ENCODE results near the gene NRG2. TPM values are rescaled to one million over a fixed set of nuclear protein-coding genes. Genes with fewer than 3 reads are reported as not detected.

Gene NRG2
- total and polyA plus RNA-seq, 2 of the 4 experiments (the other 2 are of a cell fraction): 0.18 TPM; not detected in 1

DNA sequence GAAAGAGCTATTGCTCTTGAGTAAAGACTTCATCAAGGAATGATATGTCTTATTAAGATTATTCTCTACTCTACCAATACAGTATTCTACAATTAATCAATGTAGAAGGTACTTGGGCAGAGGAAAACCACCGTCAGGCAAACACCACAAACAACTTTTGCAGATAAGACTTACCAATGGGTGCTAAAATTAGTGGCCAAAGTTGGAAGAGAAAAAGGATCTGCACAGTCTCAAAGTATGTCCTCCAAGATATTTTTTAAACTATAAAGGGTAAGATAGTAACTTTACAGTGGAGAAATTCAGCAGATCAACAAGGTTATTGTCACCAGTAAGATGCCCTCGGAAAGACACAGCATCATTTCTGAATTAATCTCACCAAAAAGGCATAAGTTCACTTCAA, 38.9 kb downstream of the NRG2 start:
- Histone ChIP-seq H3K23ac (ENCODE audit: low read depth, low read length) (no peak overlapping the region), H3K9me1 (ENCODE audit: insufficient read depth, low read length) (no peaks in the 10 kb centered on the region), H4K8ac (ENCODE audit: low read depth in 2 of 2, low read length in 2 of 2) (no peak overlapping the region), H3K79me1 (ENCODE audit: low read depth in 1 of 2, low read length in 2 of 2) (no peaks in the 10 kb centered on the region), H2AFZ (replicated peaks; ENCODE audit: low read length, poor library complexity) (no peak overlapping the region), H3K14ac (replicated peaks; ENCODE audit: low read depth, low read length) (no peak overlapping the region), H2BK15ac (ENCODE audit: low read depth, low read length) (no peak overlapping the region), H3K4ac (ENCODE audit: low read depth, low read length) (no peak overlapping the region), H3K27me3 (ENCODE audit: control insufficient read depth, insufficient read depth, low read length) (peaks cover 43% of the 10 kb centered on the region), H2BK120ac (ENCODE audit: low read depth, low read length) (no peak overlapping the region), H3K4me3 (ENCODE audit: insufficient read depth, low read depth, low read length) (no peak overlapping the region), H2BK5ac (ENCODE audit: low read depth, low read length, poor library complexity, severe bottlenecking) (no peak overlapping the region), H3K4me1 (ENCODE audit: control insufficient read depth, insufficient read depth, low read length) (no peaks in the 10 kb centered on the region), H3K27ac (ENCODE audit: insufficient read depth, low read length) (no peak overlapping the region), H3K4me2 (ENCODE audit: low read depth, low read length) (no peak overlapping the region), H2BK20ac (ENCODE audit: low read depth, low read length) (no peak overlapping the region), H3K56ac (ENCODE audit: extremely low read depth, insufficient read depth, low read length) (no peak overlapping the region), H4K5ac (ENCODE audit: low read depth, low read length) (no peak overlapping the region), H4K91ac (ENCODE audit: insufficient read depth, low read depth, low read length) (no peak overlapping the region), H3K9ac (ENCODE audit: low read depth, low read length) (no peak overlapping the region), H3K36me3 (ENCODE audit: control insufficient read depth, insufficient read depth, low read length) (no peaks in the 10 kb centered on the region), H4K20me1 (ENCODE audit: insufficient read depth, low read length) (no peaks in the 10 kb centered on the region), H3K9me3 (ENCODE audit: control insufficient read depth, insufficient read depth, low read length) (no peaks in the 10 kb centered on the region), H2AK9ac (replicated peaks; ENCODE audit: low read depth, low read length, poor library complexity) (no peak overlapping the region), H3K18ac (ENCODE audit: low read depth, low read length) (no peak overlapping the region), H2AK5ac (ENCODE audit: low read depth, low read length) (no peak overlapping the region)
- dilution Hi-C loops (cut with HindIII; ENCODE audit: low sequenced_read_pairs, unreplicated experiment) (no loop called here), in situ Hi-C loops (cut with MboI; ENCODE audit: low sequenced_read_pairs) (no loop called here), intact Hi-C loops (cut with micrococcal nuclease) (no loop called here)
- WGBS, 2 experiments (ENCODE audit: extremely low coverage in 2 of 2, insufficient read length in 1 of 2): no CpG with 5 or more reads among the region's 2 CpGs
- CTCF ChIA-PET: no interaction called here
- POLR2A ChIA-PET (ENCODE audit: unreplicated experiment): no interaction called here
- ATAC-seq (ENCODE audit: low read depth) (no peak), DNase-seq (no peak)
- TF ChIP-seq RAD21 (IDR thresholded peaks at IDR 0.05; ENCODE audit: low read length): no peak
- TF ChIP-seq RFX5 (IDR thresholded peaks at IDR 0.05; ENCODE audit: low read depth, low read length): no peak
- TF ChIP-seq MAZ (IDR thresholded peaks at IDR 0.05; ENCODE audit: borderline replicate concordance, low read depth, low read length): no peak
- no peak for TF ChIP-seq RCOR1 (IDR thresholded peaks at IDR 0.05; ENCODE audit: insufficient replicate concordance, low read length)
- TF ChIP-seq SMC3 (IDR thresholded peaks at IDR 0.05; ENCODE audit: low read depth, low read length): no peak
- no peak for TF ChIP-seq NFE2L2 (IDR thresholded peaks at IDR 0.05; ENCODE audit: low read depth, low read length)
- TF ChIP-seq CHD1 (IDR thresholded peaks at IDR 0.05; ENCODE audit: low read depth, low read length): no peak
- no peak for TF ChIP-seq CEBPB (IDR thresholded peaks at IDR 0.05; ENCODE audit: low read depth, low read length)
- no peak for TF ChIP-seq USF2 (IDR thresholded peaks at IDR 0.05; ENCODE audit: low read depth, low read length)
- TF ChIP-seq, protein P1, sequence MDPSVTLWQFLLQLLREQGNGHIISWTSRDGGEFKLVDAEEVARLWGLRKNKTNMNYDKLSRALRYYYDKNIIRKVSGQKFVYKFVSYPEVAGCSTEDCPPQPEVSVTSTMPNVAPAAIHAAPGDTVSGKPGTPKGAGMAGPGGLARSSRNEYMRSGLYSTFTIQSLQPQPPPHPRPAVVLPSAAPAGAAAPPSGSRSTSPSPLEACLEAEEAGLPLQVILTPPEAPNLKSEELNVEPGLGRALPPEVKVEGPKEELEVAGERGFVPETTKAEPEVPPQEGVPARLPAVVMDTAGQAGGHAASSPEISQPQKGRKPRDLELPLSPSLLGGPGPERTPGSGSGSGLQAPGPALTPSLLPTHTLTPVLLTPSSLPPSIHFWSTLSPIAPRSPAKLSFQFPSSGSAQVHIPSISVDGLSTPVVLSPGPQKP (IDR thresholded peaks at IDR 0.05; ENCODE audit: borderline replicate concordance, low read depth, low read length): no peak
- no peak for TF ChIP-seq MAFK (IDR thresholded peaks at IDR 0.05; ENCODE audit: low read depth, low read length)
- no peak for TF ChIP-seq POLR2A (IDR thresholded peaks at IDR 0.05; ENCODE audit: low read depth, low read length)
- TF ChIP-seq FOS (IDR thresholded peaks at IDR 0.05; ENCODE audit: low read depth, low read length): no peak
- TF ChIP-seq CTCF (conservative IDR thresholded peaks at IDR 0.05; ENCODE audit: low read depth, low read length): no peak
- no TSS peak for BruUV-seq (replicated peaks)

Measured in IMR-90 (cell line).